IPS-NIHi7 (cell line): ENCODE results near the gene AKAP8.
"Not testable (repeated sequence)": the region's sequence is repeated elsewhere in the genome, so short reads cannot be mapped to it uniquely, and the experiment has no call there.

Experiments
- DNase-seq: peaks from one replicate; pipeline ENCODE4 v3.0.0; 2012; ENCODE audit warnings: mixed read lengths; ENCODE audit errors: extremely low spot score

Gene AKAP8

GRCh38 chr19:15373644-15374043 lies 5.9 kb downstream of the AKAP8 start:
- no peak for DNase-seq

- DNase-seq, result no peak
These were observed 6.7 kb downstream of the AKAP8 start for GRCh38 chr19:15372891-15373301.

GRCh38 chr19:15372470-15372869 lies 7.1 kb downstream of the AKAP8 start:
- no peak for DNase-seq

GRCh38 chr19:15371786-15372380 lies 7.7 kb downstream of the AKAP8 start:
- DNase-seq, result no peak

- no peak for DNase-seq
These were observed 8.5 kb downstream of the AKAP8 start for GRCh38 chr19:15371119-15371518.

- no peak for DNase-seq
These were observed 10.0 kb downstream of the AKAP8 start for GRCh38 chr19:15369594-15369891.

GRCh38 chr19:15368798-15369593 lies 10.6 kb downstream of the AKAP8 start:
- DNase-seq, result no peak

GRCh38 chr19:15368051-15368632 lies 11.4 kb downstream of the AKAP8 start:
- DNase-seq, result no peak

GRCh38 chr19:15367439-15367838 lies 12.1 kb downstream of the AKAP8 start:
- DNase-seq, result no peak

GRCh38 chr19:15365264-15365663 lies 14.3 kb downstream of the AKAP8 start:
- DNase-seq, result no peak

GRCh38 chr19:15363791-15364190 lies 15.8 kb downstream of the AKAP8 start:
- not testable (repeated sequence) for DNase-seq

GRCh38 chr19:15363048-15363447 lies 16.5 kb downstream of the AKAP8 start:
- not testable (repeated sequence) for DNase-seq

GRCh38 chr19:15360015-15360414 lies 19.6 kb downstream of the AKAP8 start:
- not testable (repeated sequence) for DNase-seq

- no peak for DNase-seq
These were observed 20.7 kb downstream of the AKAP8 start for GRCh38 chr19:15358918-15359317.

- no peak for DNase-seq
These were observed 21.7 kb downstream of the AKAP8 start for GRCh38 chr19:15357906-15358305.

GRCh38 chr19:15354566-15355296 lies 24.9 kb downstream of the AKAP8 start:
- DNase-seq, result no peak

GRCh38 chr19:15353908-15354307 lies 25.7 kb downstream of the AKAP8 start:
- DNase-seq, result no peak

- DNase-seq, result not testable (repeated sequence)
These were observed 27.1 kb downstream of the AKAP8 start for GRCh38 chr19:15352535-15352934.

GRCh38 chr19:15341328-15341727 lies 38.3 kb downstream of the AKAP8 start:
- DNase-seq, result not testable (repeated sequence)

- DNase-seq, result no peak
These were observed 39.5 kb downstream of the AKAP8 start for GRCh38 chr19:15340086-15340485.

- DNase-seq, result no peak
These were observed 42.4 kb downstream of the AKAP8 start for GRCh38 chr19:15337202-15337601.

GRCh38 chr19:15335992-15336391 lies 43.6 kb downstream of the AKAP8 start:
- DNase-seq, result not testable (repeated sequence)
